NCI-H2029 (cell line): ENCODE measurements around the gene SH2D3C.

Experiments
- DNase-seq: peaks from one replicate; lab custom pipeline; 2025; lab: John Stamatoyannopoulos, UW

SH2D3C gene

DNA sequence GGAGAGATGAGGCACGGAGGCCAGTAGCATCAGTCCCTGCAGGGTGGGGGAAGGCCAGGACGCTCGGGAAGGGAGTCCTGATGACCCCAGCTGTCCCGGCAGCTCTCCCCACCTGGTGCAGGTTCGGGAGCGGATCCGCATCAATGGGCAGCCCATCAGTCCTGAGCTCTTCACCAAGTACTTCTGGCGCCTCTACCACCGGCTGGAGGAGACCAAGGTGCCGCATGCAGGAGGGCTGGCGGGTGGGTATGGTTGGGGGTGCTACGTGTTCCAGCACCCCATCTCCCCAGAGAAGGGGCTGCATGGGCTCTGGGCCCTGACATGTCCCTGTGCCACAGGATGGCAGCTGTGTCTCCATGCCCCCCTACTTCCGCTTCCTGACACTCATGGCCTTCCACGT lies 28.4 kb upstream of the SH2D3C start:
- DNase-seq, result no peak

- DNase-seq, result no peak
Measured at GRCh38 chr9:127805620-127806019, 27.2 kb upstream of the SH2D3C start.

- no peak for DNase-seq
Measured at GRCh38 chr9:127803507-127804352, 25.3 kb upstream of the SH2D3C start.

DNA sequence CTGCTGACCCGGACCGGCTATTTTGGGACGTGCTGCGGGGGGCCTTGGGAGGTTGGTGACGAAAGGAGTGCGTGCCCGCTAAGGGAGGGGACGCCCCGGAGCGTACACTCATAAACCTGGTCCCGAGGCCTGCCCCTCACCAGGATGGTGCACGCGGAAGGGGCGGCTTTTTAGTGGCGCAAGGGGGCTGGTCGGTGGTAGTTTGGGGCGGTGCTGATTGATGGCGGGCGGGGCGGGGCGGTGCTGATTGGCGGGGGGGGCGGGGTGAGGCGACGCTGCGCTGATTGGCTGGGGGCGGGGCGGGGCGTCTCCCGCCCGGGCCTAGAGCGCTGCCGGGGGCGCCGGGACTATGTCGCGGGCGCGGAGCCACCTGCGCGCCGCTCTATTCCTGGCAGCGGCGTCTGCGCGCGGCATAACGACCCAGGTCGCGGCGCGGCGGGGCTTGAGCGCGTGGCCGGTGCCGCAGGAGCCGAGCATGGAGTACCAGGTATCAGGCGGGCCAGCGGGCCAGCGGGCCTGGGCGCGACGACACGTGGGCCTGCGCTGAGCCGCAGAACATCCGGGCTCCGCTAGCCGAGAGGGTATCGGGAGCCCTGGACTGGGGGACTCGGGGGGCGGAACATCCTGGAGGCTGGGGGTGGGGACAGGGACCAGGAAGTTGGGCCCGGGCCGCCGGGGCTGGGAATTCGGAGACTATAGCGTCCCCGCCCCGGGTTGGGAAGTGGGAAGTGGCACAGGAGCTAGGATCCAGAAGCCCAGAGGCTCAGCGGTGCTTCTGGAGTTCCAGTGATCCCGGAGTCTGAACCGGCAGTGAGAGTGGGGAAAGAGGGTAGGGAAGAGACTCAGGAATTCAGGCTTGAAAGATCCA lies 24.3 kb upstream of the SH2D3C start, which contains the start of gene FPGS:
FPGS (plus strand) TSS at position 307 of the 868 bp plus-strand sequence; CDS start at position 350, 43 bp downstream.
- peak; percentile 84 for DNase-seq

GRCh38 chr9:127801955-127802575 lies 23.6 kb upstream of the SH2D3C start:
- no peak for DNase-seq

GRCh38 chr9:127796852-127797370 lies 18.4 kb upstream of the SH2D3C start:
- peak; percentile 70 for DNase-seq

GRCh38 chr9:127796225-127796813 lies 17.9 kb upstream of the SH2D3C start:
- peak; percentile 89 for DNase-seq

DNA sequence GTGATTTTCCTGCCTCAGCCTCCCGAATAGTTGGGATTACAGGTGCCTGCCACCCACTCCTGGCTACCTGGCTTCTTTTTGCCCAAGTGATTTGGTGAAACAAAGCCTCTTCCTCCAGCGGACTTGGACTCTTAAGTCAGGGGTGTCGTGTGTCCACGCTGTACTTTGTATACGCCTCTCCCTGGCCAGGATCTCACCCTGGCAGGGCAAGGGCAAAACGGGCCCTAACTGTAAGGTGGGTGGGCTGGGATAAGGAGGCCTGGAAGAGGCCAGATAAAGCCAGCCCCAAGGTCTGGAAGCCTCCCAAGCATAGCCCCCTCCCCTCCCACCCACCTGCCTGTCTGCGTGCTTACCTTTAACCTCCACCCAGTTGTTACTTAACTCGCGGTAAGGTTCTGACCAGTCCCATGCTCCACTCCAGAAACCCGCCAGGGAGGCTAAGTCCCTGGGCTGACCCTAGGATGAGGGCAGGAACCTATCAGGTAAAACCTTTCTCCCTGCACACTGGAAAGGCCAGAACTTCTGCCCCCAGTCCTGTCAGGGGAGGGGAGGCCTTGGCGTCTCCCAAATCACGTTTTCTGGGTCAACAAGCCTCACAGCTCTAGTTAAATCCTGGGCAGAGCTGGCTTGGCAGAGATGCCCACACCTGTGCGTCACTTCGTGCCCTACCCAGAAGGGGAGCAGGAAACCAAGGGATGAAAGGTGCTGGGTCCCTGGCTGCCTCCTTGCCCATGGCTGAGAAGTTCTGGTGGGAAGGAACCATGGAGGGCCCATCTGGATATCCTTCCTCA lies 15.7 kb upstream of the SH2D3C start:
- DNase-seq, result no peak

DNA sequence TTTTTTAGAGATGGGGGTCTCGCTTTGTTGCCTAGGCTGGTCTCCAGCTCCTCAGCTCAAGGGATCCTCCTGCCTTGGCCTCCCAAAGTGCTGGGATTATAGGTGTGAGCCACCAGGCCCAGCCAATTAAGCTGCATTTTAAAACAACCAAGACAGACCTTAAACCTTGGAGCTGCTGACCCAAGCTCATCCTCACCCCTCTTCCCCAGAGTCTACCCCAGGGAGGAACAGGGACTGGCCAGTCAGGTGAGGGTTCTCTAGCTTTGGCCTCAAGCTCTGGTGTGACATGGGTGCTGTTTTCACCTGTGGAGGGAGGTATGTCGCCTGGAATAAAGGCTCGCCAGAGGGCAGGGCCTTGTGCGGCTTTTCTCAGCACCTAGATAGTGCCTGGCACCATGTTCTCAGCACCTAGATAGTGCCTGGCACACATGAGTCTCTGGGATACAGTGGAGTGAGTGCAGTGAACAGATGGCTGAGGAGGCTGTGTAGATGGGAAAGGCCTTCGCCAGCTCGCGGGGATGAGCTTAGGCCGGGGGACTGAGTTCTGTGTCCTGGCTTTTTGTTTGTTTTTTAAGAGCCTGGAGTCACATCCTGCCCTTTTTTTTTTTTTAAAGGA lies 14.7 kb upstream of the SH2D3C start:
- DNase-seq, result no peak

DNA sequence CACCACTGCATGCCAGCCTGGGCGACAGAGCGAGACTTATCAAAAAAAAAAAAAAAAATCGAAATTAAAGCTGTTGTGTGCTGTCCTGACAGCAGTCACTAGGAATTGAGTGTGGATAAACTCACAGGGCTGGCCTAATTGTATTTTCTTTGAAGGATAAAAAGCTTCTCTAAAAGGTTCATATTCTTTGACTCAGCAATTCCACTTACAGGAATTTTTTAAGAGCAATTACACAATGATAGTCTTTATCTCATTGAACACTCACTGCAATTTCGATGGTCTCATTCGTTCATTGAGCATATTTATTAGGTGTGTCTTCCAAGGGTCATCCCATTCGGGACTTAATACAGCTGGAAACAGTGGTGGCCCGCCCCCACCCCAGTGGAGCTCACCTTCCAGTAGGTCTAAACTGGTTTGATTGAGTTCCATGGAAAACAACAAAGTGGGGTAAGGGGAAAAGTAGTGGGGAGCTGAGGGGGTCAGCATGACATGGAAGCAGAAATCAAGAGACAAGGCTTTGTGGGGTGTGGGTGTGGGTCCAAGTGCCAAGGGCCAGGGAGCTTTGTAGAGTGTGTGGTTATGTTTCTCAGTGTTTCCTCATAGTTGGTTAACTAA lies 14.1 kb upstream of the SH2D3C start:
- DNase-seq, result no peak

GRCh38 chr9:127791085-127791484 lies 12.6 kb upstream of the SH2D3C start:
- no peak for DNase-seq

GRCh38 chr9:127790094-127790855 lies 11.8 kb upstream of the SH2D3C start:
- DNase-seq, result no peak

GRCh38 chr9:127789179-127789578 lies 10.7 kb upstream of the SH2D3C start:
- DNase-seq, result no peak

DNA sequence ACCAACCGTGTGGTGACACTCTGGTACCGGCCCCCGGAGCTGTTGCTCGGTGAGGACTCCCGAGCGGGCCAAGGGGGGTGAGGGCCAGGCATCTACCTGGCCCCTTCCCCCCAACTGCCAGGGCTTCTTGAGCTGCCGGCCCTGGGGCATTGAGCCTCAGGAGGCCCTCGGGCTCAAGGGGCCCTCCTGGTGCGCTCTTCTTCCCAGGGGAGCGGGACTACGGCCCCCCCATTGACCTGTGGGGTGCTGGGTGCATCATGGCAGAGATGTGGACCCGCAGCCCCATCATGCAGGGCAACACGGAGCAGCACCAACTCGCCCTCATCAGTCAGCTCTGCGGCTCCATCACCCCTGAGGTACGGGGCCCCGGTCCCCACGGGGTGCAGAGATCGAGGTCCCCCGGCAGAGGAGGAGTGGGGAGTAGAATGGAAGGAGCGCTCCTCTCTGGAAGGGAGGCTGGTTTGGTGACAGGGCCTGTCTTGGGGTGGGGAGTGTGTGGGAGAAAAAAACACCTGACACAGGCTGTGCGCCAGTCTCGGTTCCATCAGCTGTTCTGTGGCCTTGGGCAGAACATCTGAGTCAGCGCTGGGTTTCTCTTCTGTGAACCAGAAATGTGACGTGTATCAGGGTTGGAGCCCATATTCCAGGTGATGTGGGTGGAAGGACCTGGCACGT lies 10.0 kb upstream of the SH2D3C start:
- DNase-seq, result no peak

GRCh38 chr9:127786773-127787104 lies 8.3 kb upstream of the SH2D3C start:
- DNase-seq, result no peak

DNA sequence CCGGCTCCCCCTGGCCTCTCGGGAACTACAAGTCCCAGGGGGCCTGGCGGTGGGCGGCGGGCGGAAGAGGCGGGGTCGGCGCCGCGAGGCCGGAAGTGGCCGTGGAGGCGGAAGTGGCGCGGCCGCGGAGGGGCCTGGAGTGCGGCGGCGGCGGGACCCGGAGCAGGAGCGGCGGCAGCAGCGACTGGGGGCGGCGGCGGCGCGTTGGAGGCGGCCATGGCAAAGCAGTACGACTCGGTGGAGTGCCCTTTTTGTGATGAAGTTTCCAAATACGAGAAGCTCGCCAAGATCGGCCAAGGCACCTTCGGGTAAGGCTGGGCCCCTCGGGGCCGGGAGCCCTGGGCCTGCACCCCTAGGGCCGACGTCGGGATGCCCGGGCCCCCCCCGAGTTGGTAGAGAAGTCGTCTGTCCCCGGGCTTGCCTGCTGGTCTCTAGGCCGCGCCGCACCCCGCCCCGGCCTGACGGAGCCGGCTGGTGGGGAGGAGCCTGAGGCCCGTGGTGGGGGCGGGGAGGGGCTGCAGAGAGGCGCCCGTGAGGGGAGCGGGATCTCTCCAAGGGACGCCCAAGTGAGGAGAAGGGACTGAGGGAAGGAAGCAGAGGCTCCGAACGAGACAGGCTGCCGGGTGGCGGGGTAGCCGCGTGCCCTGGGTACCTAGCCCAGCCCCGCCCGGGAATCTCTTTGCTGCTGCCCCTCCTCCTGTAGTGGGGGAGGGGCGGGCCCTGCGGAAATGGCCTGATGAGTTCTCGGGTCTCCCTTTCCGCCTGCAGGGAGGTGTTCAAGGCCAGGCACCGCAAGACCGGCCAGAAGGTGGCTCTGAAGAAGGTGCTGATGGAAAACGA lies 7.7 kb upstream of the SH2D3C start, which contains the start of gene CDK9:
CDK9 (plus strand) TSS at position 102 of the 840 bp plus-strand sequence; CDS start at position 217, 115 bp downstream.
- peak; percentile 83 for DNase-seq

- peak; percentile 74 for DNase-seq
Measured at GRCh38 chr9:127785023-127785932, 6.8 kb upstream of the SH2D3C start.
